ENCODE results near the gene RASA3.

RASA3 gene

DNA sequence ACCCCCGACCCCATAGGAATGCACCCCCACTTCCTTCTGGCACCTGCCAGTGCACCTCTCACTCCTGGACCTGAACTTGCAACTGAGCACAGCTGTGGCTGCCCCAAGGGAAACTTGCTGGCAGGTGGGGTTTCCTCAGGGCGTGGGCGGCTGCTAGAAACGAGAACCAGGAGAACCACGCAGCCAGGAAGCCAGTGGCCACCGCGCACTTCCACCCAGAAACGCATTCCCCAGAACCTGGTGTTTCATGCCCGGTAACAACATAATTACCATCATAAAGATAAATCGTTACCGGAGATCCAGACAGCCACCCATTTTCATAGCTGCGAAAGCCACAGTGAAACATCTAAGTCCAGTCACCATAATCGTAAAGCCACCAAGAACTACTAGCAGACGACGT lies 83.4 kb downstream of the RASA3 start:
- no peak overlapping the region for H3K4me3 ChIP-seq (ENCODE audit: low read length)
- TF ChIP-seq ZNF274 (IDR thresholded peaks at IDR 0.05; ENCODE audit: low read depth, low read length): no peak

DNA sequence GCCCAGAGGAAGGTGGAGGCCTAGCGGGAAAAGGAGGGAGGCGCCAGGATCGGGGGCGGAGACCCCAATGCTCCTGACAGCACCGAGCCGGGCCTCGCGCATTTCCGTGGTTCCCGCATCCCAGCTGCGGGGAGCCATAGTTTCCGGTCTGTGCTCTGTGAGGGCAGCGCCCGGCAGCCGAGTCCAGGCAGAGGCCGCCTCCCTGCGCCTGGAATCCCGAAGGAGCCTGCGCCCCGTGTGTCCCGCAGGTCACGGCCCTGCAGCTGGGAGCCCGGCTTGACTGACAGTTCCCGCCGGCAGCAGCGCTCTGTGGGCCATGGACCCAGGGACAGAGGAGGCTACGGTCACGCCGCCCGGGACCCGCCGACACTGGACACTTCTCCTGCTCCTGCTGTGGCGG lies 84.0 kb downstream of the RASA3 start:
- no peak for TF ChIP-seq ZNF274 (IDR thresholded peaks at IDR 0.05; ENCODE audit: low read depth, low read length)
- H3K4me3 ChIP-seq (ENCODE audit: low read length): peak overlapping the region; percentile 0; the same call in 1 of the 2 replicates

DNA sequence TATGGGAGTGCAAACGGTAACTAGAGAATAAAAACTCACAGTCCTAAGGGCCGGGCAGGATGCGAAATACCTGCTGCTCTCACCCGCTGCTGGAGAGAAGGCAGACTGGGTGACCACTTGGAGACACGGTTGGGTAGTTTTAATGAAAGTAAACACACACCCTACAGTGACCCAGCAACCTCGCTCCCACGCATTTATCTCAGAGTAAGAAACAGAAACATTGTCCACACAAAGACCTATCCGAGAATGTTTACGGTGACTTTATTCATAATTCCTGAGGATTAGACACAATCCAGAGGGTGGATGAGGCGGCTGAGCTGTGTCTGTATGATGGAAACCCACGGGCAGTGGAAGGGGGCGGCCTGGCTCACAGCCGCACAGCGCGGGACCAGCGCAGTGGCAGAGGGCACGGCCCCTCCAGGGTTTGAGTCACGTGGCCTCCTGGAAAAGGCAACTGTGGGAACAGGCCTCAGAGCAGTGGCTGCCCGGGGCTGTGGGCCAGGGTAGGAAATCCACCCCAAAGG lies 85.0 kb downstream of the RASA3 start:
- no peak overlapping the region; the same call in 1 of the 2 replicates for H3K4me3 ChIP-seq (ENCODE audit: low read length)
- TF ChIP-seq ZNF274 (IDR thresholded peaks at IDR 0.05; ENCODE audit: low read depth, low read length): no peak

DNA sequence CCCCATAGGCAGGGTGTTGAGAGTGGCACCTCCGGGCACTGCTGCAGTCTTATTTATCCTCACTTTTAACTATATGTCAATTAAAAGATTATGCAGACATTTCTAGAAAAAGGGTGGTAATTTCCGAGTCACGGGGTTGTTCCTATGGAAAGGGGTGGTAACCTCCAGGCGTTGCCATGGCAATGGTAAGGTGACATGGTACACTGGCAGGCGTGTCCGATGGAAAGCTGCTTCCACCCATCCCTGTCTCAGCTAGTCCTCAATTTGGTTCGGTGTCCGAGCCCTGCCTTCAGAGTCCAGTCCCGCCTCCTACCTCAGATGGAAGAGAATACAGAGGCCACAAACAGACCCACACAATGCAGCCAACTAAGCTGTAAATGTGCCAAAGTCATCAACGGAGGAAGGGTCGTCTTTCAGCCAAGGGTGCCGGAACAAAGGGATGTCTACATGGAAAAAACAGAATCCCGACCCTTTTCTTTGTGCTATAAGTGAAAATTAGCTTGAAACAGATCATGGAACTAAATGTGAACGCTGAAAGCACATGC lies 85.9 kb downstream of the RASA3 start:
- no peak overlapping the region for H3K4me3 ChIP-seq (ENCODE audit: low read length)
- no peak for TF ChIP-seq ZNF274 (IDR thresholded peaks at IDR 0.05; ENCODE audit: low read depth, low read length)

DNA sequence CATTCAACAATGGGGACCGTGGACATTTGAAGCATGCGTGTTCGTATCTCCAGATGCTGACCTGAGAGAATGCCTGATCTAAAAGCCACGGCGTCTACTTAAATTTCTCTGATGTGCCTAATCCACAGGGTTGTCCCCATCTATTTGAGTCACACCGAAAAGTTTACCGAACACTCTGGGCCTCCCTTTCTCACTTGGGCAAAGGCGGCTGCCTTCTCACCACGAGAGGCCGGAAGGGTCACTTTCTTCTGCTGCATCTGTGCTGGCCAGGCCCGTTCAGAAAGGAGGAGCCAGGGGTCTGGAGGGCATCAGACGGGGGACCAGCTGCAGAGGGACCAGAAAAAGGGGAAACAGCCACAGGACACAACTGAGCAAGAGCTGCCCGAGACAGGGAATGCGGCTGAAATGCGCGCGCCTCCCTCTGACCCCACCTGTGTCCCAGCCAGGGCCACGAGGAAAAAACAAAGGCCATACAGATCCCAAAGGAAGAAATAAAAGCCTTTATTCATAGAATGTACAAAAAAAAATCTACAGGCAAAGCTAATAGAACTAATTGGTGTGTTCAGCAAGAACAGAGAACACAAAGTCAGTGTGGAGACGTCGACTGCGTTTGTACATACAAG lies 87.2 kb downstream of the RASA3 start:
- no peak overlapping the region for H3K4me3 ChIP-seq (ENCODE audit: low read length)
- no peak for TF ChIP-seq ZNF274 (IDR thresholded peaks at IDR 0.05; ENCODE audit: low read depth, low read length)

DNA sequence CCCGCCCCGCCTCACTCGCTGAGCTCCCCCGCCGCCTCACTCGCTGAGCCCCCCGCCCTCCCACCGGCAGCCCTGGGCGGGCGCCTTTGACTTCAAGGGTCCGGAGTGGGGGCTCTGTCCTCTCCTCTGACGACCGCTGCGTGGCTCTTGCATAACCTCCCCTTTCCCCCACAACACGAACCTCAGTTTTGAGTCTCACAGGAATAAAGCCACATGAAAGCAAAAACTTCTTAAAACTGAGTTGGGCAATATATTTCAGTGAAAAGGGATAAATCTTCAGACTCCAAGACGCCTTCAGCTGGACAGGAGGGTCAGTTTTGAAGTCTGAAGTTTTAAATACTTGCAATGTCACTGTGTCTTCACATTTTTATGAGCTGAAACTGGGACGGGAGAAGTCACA lies 87.9 kb downstream of the RASA3 start:
- no peak for TF ChIP-seq ZNF274 (IDR thresholded peaks at IDR 0.05; ENCODE audit: low read depth, low read length)
- H3K4me3 ChIP-seq (ENCODE audit: low read length): no peak overlapping the region

DNA sequence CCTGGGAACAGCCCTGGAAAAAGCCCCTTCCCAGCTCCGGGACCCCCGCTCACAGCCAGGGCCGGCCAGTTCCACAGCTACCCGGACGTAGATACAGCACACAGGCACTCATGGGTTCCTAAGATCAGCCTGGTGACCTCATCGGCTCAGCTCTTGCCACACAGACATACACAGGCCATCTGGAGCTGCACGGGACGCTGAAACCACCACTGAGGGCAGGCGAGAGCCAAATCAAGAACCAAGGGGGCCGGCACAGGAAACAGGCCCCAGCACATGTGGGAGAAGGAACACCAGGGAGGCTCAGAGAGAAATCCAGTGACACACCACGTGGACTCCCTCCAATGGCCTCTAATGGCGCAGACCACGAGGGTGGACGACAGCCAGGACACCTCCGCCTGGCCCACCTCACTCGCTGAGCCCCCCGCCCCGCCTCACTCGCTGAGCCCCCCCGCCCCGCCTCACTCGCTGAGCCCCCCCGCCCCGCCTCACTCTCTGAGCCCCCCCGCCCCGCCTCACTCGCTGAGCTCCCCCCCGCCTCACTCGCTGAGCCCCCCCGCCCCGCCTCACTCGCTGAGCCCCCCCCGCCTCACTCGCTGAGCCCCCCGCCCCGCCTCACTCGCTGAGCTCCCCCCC lies 88.9 kb downstream of the RASA3 start:
- H3K4me3 ChIP-seq (ENCODE audit: low read length): no peak overlapping the region
- no peak for TF ChIP-seq ZNF274 (IDR thresholded peaks at IDR 0.05; ENCODE audit: low read depth, low read length)

DNA sequence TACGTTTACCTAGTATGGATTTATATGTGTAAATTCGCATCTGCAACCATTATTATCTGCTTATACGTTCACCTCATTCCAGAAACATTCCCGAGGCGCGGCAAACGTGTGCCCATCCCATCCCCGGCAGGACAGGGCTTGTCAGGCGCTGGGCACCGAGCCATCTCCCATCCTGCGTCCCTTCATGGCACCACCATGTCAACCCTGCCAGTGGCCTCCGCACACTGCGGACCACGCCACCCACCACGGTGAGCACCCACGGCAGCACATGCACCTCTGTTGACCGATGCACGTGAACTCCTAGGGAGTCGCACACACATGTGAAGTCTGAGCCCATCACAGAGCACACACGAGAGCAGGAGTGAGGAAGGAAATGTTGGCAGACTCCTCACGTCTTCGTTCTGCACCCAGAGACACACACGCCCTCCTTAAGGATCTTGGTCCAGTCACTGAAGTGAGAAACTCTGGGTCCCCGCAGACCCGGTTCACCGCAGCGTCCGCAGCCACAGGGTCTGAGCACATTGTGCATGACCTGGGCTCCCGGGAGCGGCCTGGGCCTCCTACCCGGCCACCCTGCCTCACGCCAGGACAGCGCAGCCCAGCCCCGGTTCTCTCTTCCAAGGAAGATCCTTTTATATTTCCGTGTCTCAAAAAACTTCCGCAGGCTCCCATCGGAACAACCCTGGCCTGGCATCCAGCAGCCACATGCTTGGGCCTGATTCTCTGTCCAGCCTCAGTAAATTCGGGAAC lies 90.2 kb downstream of the RASA3 start:
- no peak overlapping the region for H3K4me3 ChIP-seq (ENCODE audit: low read length)
- no peak for TF ChIP-seq ZNF274 (IDR thresholded peaks at IDR 0.05; ENCODE audit: low read depth, low read length)

DNA sequence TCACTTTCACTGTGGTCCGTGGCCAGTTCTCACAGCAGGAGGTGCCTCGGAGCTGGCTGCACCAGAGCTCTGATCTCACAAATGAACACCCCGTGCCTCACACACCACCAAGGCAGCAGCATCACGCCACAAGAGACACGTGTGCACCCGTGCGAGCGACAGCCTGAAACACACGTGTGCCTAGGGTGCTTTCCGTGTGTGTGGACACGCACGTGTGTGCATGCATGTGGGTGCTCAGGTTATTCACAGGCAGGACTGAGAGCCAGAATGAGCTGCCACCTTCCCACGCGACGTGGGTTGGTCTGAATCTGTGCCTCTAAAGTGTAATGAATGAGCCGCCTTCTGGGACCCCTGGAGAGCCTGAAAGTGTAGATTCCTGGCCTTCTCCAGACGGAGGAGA lies 90.9 kb downstream of the RASA3 start:
- TF ChIP-seq ZNF274 (IDR thresholded peaks at IDR 0.05; ENCODE audit: low read depth, low read length): no peak
- no peak overlapping the region for H3K4me3 ChIP-seq (ENCODE audit: low read length)

DNA sequence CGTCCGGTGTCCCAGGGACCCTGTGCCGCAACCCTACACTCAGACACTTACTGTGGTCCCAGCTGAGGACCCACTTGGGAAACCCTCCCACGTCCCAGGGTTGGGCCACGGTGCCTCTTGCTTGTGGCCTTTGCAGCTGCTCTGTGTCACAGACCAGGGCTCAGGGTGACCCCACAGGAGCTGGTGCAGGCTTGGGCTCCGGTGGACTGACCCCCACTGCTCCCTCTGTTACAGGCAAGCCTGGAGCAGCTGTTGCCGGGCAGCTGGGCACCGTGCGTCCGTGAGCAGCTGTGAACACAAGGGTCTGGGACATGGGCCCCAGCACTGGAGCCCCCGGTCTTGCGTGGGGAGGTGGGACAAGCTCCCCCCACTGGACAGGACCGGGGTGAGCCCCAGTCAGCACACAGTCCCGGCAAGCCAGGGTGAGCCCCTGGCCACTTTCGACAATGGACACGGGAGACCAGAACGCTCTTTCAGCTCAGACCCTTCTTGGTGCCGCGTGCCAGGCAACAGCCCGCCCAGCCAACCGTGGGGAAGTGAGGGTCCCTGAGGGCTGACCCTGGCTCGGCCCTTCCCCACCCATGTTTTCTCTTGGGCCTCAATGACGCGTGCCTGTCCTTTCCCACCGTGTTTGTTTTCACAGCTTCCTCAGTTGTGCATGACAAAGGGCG lies 92.8 kb downstream of the RASA3 start:
- TF ChIP-seq ZNF274 (IDR thresholded peaks at IDR 0.05; ENCODE audit: low read depth, low read length): no peak
- H3K4me3 ChIP-seq (ENCODE audit: low read length): no peak overlapping the region

DNA sequence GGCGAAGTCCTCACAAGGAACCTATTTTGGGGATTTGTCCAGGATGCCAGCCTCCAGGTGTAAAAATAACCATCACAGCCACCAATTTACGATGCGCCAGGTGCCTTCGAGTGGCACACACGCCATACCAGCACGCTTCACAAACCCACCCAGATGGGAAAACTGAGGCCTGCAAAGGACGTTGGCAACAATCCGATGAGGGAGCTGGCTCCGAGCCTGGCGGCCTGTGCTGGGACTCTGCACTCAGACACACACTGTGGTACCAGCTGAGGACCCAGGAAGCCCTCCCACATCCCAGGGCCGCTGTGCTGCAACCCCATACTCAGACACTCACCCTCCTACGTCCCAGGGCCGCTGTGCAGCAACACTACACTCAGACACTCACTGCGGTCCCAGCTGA lies 93.5 kb downstream of the RASA3 start:
- no peak for TF ChIP-seq ZNF274 (IDR thresholded peaks at IDR 0.05; ENCODE audit: low read depth, low read length)
- no peak overlapping the region for H3K4me3 ChIP-seq (ENCODE audit: low read length)

DNA sequence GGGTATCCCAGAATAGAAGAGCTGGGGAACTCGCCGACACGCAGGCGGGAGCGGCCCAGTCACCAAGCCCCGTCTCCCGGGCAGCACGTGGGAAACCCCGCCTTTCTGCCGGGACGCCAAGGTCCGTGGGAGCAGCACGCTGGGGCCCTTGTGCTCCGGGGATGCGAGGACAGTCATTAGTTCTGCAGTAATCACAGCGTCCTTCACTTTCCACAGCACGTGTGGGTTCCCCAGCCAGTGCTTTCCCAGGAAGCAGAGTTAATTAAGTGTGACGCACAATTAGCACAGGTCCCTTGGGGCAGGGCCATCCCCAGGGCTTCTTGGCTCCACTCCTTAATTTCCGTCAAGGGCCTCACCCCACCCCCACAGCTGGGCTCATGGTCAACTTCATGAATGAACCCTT lies 94.2 kb downstream of the RASA3 start:
- no peak overlapping the region for H3K4me3 ChIP-seq (ENCODE audit: low read length)

DNA sequence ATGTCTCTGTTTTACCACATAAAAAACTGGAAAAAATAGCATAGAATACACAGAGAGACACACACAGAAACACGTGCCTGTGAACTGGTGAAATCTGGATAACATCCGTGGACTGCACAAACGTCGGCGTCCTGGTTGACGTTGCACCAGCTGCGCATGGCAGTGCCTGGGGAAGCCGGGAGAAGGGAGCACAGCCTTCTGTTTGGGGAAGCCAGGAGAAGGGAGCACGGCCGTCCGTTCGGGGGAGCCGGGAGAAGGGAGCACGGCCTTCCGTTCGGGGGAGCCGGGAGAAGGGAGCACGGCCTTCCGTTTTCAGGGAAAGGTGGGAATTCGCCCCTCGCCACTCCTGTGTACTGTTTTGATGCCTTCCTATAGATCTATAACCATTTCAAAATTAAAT lies 94.7 kb downstream of the RASA3 start:
- H3K4me3 ChIP-seq (ENCODE audit: low read length): no peak overlapping the region
- TF ChIP-seq ZNF274 (IDR thresholded peaks at IDR 0.05; ENCODE audit: low read depth, low read length): no peak

More for the DNA sequence above, 94.2 kb downstream of the RASA3 start:
- no peak for TF ChIP-seq ZNF274 (IDR thresholded peaks at IDR 0.05; ENCODE audit: low read depth, low read length)
